ENCODE results near the gene LONRF3.
"Not testable (repeated sequence)": the region's sequence is repeated elsewhere in the genome, so short reads cannot be mapped to it uniquely, and the experiment has no call there.

- not testable (repeated sequence) for TF ChIP-seq CTCF, POLR2A, POLR2AphosphoS5 (IDR thresholded peaks at IDR 0.05)
Measured at GRCh38 chrX:119026344-119026743, 51.9 kb downstream of the LONRF3 start.
